Glomerular visceral epithelial cell (primary cell): ENCODE data around the gene CASP9.
"Not testable (repeated sequence)": the region's sequence is repeated elsewhere in the genome, so short reads cannot be mapped to it uniquely, and the experiment has no call there.

Experiments
- DNase-seq: peaks from one replicate; pipeline ENCODE4 v3.0.0-alpha.2; 2016; ENCODE audit errors: extremely low spot score

The CASP9 gene

DNA sequence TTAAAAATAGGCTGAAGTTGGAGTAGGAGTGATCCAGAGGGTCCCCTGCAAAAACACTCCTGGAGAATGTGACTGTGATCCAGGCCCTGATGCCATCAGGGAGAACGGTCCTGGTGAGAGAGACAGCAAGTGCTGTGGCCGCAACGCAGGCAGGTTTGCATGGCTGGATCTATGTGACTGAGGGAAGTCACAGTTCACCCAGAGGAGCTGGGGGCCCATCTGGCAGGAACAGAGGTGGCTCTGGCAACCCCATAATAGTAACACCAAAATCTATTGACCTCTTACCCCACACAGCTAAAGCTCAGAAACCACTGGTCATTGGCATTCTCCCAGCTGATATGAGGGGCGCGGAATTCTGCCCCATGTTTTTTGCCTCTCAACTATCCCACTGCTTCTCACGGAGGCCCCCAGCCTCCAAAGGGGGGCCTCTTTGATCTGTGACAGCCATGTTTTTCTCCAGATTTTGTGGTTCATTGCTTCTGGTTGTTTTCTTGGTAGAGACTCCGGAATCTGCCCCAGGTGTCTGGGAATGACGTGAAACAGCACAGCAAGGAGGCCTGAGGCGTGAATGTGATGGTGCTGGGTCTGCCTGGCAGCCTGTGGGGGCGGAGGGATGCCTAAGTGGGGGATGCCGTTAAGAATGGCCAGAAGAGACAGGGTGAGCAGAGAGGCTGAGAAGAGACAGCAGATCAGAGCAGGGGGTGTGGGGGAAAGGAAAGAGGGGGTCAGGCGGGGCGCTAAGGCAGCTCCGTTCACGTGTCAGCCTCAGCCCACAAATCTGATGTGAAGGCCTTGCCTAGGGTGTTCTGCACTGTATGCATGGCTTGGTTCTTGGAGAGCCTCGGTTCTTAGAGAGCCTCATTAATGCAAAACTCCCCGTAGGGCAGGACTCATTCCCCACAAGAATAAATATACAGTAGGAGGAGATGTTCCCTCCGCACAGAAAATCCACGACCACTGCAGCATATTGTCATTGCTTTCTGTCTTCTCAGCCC, 23.5 kb downstream of the CASP9 start:
- DNase-seq: no peak

DNA sequence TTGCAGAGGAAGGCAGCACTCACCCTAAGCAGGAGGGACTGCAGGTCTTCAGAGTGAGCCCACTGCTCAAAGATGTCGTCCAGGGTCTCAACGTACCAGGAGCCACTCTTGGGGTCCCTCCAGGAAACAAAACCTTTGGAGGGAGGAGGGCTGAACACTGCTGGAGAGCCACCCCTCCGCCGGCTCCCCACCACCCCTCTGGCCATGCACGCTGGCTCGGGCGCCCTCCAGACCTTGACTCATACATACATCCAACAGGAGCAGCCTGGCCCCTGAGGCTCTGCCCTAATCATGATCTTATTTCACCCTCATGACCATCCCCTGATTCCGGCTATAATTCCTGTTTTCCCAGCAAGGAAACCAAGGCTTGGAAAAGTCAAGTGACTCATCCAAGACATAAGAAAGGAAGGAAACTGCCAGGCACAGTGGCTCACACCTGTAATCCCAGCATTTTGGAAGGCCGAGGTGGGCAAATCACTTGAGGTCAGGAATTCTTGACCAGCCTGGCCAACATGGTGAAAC, 30.1 kb downstream of the CASP9 start:
- DNase-seq: no peak

DNA sequence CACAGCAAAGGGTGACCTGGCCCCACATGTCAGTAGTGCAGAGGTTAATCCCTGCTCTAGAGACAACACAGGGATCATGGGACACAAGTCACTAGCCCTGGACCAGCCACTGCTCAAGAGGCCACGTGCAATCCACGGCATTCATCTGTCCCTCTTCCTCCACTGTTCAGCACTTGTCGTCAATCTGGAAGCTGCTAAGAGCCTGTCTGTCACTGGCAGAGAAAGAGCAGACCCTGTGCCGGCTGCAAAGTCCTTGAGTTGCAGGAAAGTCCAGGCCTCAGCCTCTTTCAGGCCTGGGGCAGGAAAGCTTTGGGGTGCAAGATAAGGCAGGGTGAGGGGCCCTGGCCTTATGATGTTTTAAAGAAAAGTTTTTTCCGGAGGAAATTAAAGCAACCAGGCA, 31.4 kb downstream of the CASP9 start:
- no peak for DNase-seq

DNA sequence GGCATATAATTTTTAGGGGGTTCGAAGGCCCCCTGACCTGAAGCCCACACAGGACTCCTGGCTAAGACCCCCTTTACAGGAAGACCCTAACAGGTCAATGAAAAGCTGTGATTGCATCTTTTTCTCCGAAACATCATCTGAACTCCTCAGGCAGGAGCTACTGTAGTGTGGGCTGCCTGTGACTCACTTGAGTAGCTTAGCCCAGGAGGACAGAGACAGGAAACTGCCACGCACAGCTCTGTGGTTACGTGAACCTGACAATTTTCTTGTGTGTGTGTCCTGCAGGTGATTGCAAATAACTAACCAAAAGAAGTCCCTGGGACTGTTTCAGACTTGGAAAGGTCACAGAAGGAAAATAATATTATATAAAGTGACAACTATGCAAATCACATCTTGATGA, 33.0 kb downstream of the CASP9 start:
- peak; percentile 28 for DNase-seq

DNA sequence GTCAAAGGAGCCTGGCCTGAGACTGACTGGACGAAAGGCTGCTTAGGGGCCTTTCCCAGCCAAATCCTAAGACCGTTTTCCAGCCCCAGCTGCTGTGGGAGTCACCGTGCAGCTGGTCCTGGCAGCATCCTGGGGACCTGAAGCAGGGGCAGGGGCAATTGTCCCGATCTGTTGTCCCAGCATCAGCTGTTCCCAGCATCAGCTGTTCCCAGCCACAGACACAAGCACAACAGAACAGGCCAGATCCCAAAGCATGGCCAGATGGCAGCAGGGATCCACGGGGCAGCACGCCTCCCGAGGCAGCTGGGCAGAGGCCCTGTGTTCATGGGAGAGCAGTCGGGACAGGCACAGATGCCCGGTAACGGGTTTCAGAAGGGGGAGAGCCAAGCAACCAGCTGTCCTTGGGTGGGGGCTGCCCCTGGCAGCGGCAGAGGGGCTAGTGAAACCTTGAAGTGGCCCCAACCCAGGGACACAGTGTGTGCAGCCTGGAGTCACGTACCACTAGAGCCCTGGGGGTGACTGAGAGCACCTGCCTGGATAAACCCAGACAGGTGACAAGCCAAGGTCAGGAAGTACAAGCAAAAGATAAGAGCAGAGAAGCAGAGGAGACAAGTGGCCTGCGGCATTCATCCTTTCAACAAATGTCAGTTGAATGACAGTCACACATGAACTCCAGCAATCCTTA, 34.8 kb downstream of the CASP9 start:
- DNase-seq: no peak

DNA sequence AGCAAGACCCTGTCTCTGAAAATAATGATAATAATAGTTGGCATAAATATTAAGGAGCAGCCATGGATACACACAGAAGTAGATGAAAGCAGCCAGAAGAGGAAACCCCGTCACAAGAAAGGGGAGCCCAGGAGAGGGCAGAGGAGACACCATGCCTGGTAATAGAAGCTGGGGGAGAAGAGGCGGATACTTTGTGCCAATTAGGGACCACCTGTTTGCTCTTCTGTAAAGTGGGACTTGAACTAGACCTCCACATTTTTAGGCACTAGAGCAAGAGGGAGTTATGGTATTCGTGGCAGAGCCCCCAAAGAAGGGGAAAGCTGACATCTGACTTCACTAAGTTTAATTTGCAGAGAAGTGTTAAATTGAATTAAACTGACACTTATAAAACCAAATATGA, 35.6 kb downstream of the CASP9 start:
- no peak for DNase-seq

DNA sequence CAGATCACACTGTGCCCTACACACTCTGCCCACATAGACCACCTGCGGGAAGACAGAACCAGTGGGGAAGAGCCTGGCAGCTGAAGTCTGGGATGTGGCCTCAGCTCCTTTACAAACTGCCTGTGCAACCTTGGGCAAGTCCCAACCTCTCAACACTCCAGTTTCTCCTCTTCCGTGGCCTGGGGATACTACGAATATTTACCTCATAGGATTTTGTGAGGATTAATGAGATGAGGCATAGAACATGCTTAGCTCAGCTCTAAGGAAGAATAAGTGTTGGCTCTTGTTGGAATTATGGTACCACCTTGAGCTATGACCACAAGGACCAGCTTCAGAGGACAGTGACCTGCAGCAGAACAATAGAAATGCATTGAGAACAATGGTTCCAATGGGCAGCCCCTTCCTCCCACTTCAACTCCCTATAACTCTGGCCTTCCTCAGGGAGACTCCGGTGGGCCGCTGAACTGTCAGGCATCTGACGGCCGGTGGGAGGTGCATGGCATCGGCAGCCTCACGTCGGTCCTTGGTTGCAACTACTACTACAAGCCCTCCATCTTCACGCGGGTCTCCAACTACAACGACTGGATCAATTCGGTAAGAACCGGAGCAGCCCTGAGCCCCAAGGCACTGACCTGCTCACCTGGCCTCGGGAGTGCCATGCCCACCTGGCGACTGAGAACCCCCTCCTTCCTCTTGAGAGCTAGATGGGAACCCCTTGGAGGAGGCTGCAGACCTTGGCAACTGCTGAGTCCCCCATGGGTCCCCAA, 37.0 kb downstream of the CASP9 start:
- DNase-seq: not testable (repeated sequence)

DNA sequence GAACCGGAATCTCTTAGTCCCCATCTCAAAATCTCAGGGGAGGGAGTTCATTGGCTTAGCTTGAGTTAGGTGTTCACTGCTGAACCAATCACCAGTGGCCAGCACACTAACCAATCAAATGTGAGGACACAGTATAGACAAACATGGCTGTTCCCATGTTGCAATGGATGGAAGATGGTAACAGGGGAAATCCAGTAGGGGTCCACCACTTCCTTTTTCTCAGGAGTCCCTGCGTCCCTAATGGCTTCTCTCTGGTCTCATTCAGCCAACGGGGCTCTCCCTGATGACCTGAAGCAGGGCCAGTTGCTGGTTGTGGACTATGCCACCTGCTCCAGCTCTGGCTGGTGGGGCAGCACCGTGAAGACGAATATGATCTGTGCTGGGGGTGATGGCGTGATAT, 38.4 kb downstream of the CASP9 start:
- DNase-seq: no peak

DNA sequence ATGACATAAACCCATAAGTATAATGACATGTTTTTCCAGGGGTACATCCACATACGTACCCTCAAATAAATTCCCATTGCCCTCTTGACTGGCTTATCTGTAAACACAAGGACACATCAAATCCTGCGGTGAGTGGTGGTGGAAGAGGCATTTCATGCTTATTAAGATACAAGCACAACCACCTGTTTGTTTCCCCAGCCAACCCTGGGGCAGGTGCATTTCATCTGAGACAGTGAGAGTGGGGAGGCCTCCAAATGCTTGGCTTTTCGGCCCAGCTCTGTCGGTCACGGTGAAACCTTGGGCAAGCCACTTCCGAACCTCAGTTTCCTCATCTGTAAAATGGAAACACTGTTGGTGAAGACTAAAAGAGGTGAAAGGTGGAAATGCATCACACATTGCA, 39.6 kb downstream of the CASP9 start:
- DNase-seq: not testable (repeated sequence)

DNA sequence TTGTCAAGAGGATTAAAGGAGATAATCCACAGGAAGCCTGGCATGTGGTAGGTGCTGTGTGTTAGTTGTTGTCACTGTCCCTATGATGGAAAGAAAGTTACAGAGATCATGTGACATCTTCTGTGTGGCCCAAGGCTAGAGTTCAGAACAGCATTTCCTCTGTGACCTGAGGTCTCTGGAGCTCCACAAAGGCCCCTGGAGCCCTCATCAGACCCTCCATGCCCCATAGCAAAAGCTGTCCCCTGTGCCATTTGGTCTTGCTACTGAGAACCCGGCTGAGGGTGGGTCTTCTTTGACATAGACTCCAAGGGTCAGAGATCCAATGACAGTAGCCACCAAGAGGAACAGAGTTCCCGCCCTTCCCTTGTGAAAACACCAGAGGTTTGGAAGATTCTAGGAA, 40.0 kb downstream of the CASP9 start:
- no peak for DNase-seq

DNA sequence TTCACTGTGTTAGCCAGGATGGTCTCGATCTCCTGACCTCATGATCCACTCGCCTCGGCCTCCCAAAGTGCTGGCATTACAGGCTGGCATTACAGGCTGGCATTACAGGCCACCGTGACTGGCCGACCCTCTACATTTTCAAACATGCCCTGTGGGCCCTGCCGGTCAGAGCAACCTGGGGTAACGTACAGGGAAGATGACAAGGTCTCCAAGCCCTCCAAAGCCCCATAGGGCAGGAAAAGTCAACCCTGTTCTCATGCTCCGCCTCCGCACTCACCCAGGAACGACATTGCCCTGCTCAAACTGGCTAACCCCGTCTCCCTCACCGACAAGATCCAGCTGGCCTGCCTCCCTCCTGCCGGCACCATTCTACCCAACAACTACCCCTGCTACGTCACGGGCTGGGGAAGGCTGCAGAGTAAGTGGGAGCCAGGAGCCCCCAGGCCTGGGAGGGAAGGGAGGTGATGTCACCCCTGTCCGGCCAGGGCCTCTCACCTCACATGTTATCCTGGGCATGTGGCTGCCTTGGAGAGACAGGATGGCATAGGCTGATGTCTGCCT, 41.0 kb downstream of the CASP9 start:
- DNase-seq: not testable (repeated sequence)

DNA sequence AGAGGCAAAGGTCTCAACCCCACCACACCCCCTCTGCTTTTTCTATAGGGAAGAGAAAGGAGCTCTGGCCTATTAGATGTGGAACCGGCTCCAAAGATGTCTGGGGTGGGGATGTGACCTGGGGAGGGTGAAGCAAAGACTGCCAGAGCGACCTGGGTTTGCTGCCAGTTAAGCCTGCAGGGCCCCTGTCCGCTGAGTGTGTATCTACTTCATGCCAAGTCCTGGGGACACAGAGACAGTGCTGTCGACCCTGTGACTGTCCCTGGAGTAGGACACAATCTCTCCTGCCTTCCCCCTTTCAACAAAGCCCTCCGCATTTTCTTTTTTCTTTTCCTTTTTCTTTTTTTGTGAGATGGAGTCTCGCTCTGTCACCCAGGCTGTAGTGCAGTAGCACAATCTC, 41.6 kb downstream of the CASP9 start:
- not testable (repeated sequence) for DNase-seq

DNA sequence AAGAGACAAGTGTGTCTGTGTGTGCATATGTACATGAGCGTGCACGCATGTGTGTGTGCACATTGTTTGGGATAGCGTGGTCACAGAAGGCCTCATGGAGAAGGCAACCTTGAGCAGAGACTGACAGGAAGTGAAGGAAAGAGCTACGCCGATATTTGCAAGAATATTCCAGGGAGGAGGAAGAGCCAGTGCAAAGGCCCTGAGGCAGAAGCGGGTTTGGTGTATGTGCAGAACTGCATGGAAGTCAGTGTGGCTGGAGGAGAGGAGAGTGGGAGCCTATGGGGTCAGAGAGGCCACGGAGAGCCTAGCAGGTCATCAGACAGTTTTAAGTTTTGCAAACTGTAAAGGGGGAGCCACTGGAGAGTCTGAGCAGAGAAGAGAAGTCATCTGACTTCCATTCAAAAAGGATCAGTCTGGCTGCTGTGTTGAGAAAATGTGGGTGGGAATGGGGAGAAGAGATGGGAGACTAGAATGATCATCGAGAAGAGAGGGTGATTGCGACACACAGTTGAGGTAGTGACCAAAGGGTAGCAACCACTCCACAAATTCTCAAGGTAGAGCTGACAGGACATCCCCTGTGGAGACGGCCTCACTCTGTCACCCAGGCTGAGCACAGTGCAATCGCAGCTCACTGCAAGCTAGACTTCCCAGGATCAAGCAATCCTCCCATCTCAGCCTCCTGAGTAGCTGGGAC, 44.2 kb downstream of the CASP9 start:
- no peak for DNase-seq

DNA sequence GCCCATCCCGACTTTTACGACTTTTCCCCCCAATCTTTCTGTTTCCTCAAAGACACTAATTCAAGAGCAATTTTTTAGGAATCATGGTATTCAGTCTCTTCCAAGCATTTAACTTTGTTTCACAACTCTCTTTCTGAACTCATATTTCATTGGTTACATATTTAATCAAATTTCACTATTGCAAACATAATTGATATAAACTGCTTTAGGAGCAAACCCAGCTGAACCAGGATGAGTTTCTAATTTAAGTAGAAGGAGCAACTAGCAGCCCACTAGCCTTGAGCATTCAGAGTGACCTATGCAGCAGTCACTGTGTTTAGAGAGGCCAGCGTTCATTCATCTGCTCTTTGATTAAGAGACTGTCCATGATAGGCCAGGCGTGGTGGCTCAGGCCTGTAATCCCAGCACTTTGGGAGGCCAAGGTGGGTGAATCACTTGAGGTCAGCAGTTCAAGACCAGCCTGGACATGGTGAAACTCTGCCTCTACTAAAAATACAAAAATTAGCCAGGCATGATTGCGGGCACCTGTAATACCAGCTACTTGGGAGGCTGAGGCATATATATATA, 46.3 kb downstream of the CASP9 start:
- DNase-seq: no peak

DNA sequence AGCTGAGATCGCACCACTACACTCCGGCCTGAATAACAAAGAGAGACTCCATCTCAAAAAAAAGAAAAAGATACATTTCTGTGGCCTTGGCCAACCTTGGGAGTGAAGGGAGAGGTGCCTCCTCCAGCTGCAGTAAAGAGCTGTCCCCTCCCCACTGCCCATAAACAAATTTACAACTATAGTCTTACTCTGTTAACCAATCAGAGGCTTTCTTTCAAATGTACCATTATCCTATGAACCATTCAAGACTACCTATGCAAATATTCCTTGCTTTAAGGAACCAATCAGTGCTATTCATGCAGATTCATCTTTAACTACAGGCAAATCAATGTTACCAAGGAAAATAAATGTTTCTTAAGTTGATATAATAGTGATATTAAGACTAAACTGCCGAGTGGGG, 47.1 kb downstream of the CASP9 start:
- no peak for DNase-seq

DNA sequence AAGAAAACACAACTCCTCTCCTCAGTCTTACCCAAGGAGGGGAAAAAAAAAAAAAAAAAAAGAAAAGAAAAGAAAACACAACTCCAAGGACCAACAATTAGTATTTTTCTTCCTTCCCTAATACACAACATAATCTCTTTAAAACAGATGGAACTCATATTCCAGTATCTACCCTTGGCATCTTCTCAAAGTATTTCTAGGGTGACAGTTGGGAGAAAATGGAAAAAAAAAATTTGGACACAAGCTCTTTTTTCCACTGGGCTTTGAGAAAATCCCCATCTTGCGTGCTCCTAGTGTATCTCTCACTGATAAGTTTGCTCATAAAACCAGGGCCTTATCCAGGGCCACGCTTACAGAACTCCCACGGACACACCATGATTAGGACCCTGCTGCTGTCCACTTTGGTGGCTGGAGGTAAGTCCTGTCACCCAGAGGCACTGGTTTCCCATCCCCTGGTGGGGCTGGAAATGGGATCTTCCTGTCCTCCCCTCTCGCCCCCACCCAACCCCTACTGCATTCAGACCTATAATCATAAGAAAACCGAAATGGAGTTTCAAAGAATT, 48.2 kb downstream of the CASP9 start, which contains the start of gene CELA2B:
Gene CELA2B, plus strand, starts transcription at position 353 of the 563 bp plus-strand sequence. Its CDS starts 22 bp downstream, at position 375.
- no peak for DNase-seq

DNA sequence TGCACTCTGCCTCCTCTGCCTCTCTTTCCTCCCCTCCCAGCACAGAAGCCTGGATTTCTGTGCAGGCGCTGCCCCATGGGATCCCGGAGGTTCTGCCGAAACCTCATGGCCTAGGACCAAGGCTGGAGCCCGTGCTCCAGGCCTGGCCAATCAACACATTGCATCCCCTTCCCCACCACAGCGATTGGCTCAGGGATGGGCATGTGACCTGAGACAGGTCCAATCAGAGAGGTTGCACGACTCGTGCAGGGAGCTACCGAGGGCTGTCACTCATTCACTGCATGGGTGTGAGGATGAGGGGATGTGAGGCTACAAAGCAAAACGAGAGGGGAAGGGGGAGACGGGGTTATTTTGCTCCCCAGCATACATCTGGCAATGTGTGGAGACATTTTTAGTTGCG, 51.4 kb downstream of the CASP9 start:
- DNase-seq: no peak

DNA sequence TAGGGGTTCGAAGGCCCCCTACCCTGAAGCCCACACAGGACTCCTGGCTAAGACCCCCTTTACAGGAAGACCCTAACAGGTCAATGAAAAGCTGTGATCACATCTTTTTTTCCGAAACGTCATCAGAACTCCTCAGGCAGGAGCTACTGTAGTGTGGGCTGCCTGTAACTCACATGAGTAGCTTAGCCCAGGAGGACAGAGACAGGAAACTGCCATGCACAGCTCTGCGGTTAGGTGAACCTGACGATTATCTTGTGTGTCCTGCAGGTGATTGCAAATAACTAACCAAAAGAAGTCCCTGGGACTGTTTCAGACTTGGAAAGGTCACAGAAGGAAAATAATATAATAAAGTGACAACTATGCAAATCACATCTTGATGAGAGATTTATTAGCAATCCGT, 52.3 kb downstream of the CASP9 start:
- DNase-seq: not testable (repeated sequence)

DNA sequence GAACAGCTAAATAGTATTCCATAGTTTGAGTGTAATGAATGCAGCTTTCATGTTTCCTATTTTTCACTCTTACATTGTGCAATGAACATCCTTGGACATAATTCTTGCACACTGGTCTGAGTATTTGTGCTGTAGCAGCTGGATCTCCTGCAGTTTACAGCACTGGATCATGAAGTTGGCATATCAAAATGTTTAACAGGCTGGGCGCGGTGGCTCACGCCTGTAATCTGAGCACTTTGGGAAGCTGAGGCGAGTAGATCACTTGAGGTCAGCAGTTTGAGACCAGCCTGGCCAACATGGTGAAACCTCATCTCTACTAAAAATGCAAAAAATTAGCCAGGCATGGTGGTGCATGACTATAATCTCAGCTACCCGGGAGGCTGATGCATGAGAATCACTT, 52.9 kb downstream of the CASP9 start:
- DNase-seq: not testable (repeated sequence)

DNA sequence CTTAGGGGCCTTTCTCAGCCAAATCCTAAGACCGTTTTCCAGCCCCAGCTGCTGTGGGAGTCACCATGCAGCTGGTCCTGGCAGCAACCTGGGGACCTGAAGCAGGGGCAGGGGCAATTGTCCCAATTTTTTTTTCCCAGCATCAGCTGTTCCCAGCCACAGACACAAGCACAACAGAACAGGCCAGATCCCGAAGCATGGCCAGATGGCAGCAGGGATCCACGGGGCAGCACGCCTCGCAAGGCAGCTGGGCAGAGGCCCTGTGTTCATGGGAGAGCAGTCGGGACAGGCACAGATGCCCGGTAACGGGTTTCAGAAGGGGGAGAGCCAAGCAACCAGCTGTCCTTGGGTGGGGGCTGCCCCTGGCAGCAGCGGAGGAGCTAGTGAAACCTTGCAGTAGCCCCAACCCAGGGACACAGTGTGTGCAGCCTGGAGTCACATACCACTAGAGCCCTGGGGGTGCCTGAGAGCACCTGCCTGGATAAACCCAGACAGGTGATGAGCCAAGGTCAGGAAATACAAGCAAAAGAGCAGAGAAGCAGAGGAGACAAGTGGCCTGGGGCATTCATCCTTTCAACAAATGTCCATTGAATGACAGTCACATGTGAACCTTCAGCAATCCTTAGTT, 54.1 kb downstream of the CASP9 start:
- DNase-seq: not testable (repeated sequence)
